GM12878 (cell line): ENCODE measurements around the gene CCNDBP1. TPM values are rescaled to one million over a fixed set of nuclear protein-coding genes. Genes with fewer than 3 reads are reported as not detected.

Experiments
- ATAC-seq: fragments of 200-7000 bp; cut with Tn5 transposase; 3 replicates; pipeline ENCODE4 v1.9.1; 2020; ENCODE audit warnings: mild to moderate bottlenecking, moderate library complexity
- BruUV-seq: library from RNA; stranded (reverse); fragments of 400-500 nt; replicated peaks from 2 replicates; lab custom pipeline; 2021; lab: Mats Ljungman, UMichigan
- CTCF ChIA-PET: fragments of 300-600 bp; sonication (Branson Sonifier 250); formaldehyde crosslinking; extraction: SDS; loops from one replicate; lab custom pipeline; 2021; ENCODE audit warnings: inconsistent platforms; lab: Yijun Ruan, JAX
- POLR2A ChIA-PET: fragments of 350-600 bp; formaldehyde crosslinking; extraction: SDS; loops from one replicate; lab custom pipeline; 2021; ENCODE audit warnings: inconsistent platforms; lab: Charles Lee
- RAD21 ChIA-PET: fragments of 300-600 bp; sonication (Branson Sonifier 250); formaldehyde crosslinking; loops from one replicate; lab custom pipeline; 2023; ENCODE audit warnings: antibody characterized with exemption; ENCODE audit not compliant: unreplicated experiment; lab: Charles Lee
- SMC1A ChIA-PET: fragments of 300-600 bp; sonication (Branson Sonifier 250); formaldehyde crosslinking; loops from one replicate; lab custom pipeline; 2023; ENCODE audit not compliant: unreplicated experiment, uncharacterized antibody; lab: Charles Lee
- DNase-seq: peaks from one replicate; pipeline ENCODE4 v3.0.0-alpha.2; 2011; ENCODE audit warnings: low read depth, low spot score
- FAIRE-seq: peaks from 3 replicates; lab custom pipeline; 2011; peaks lifted over from hg19 to GRCh38; lab: Jason Lieb, UNC
- H2AFZ ChIP-seq: 2 replicates; pipeline ENCODE4 v1.6.0; 2011; ENCODE audit warnings: low read depth, low read length, control low read depth; ENCODE audit not compliant: control insufficient read depth
- H3K27ac ChIP-seq: 2 replicates; pipeline ENCODE4 v1.5.1; 2011; ENCODE audit warnings: control low read depth; ENCODE audit not compliant: control insufficient read depth, insufficient read depth
- H3K27me3 ChIP-seq, 2 experiments: replicated peaks in 1 of 2; 2 replicates each; pipeline versions ENCODE4 v1.6.0 to v1.6.1; 2011; ENCODE audit warnings: low read length in 1 of 2; ENCODE audit not compliant: control insufficient read depth in 2 of 2, insufficient read depth in 2 of 2
- H3K36me3 ChIP-seq, 2 experiments: 2 replicates each; pipeline ENCODE4 v1.5.1; 2011; ENCODE audit warnings: low read length in 1 of 2; ENCODE audit not compliant: control insufficient read depth in 2 of 2, insufficient read depth in 2 of 2
- H3K4me1 ChIP-seq: 2 replicates; pipeline ENCODE4 v1.6.1; 2011; ENCODE audit warnings: mild to moderate bottlenecking, low read length, moderate library complexity, mixed read lengths; ENCODE audit not compliant: control insufficient read depth, insufficient read depth
- H3K4me2 ChIP-seq: 2 replicates; pipeline ENCODE4 v1.6.0; 2011; ENCODE audit warnings: control low read depth; ENCODE audit not compliant: control insufficient read depth, insufficient read depth
- H3K4me3 ChIP-seq: fragments of 200-600 bp; sonication (generic); 2 replicates; pipeline ENCODE4 v1.5.1; 2016
- H3K79me2 ChIP-seq: 2 replicates; pipeline ENCODE4 v1.6.0; 2011; ENCODE audit warnings: low read length; ENCODE audit not compliant: control insufficient read depth, insufficient read depth
- H3K9ac ChIP-seq: 2 replicates; pipeline ENCODE4 v1.8.0; 2011; ENCODE audit warnings: low read length, control low read depth, mixed read lengths; ENCODE audit not compliant: control insufficient read depth, insufficient read depth
- H3K9me3 ChIP-seq: replicated peaks from 3 replicates; pipeline ENCODE4 v1.5.1; 2011; ENCODE audit warnings: mild to moderate bottlenecking, low read length; ENCODE audit not compliant: control insufficient read depth, insufficient read depth
- H4K20me1 ChIP-seq: 2 replicates; pipeline ENCODE4 v1.6.0; 2011; ENCODE audit not compliant: control insufficient read depth, insufficient read depth
- CEBPB ChIP-seq, 2 experiments: fragments of 150-350 bp in 1 of 2; IDR thresholded peaks; 2 replicates each; pipeline ENCODE4 v1.6.1; 2012 to 2014; ENCODE audit warnings: low read depth in 2 of 2, low read length in 2 of 2, borderline replicate concordance in 1 of 2, inconsistent platforms in 1 of 2
- CHD1 ChIP-seq: IDR thresholded peaks from 2 replicates; pipeline ENCODE4 v1.6.1; 2012; ENCODE audit warnings: low read depth, low read length, improper control_type of control experiment
- PRDM15 ChIP-seq: fragments of 450-650 bp; formaldehyde crosslinking; IDR thresholded peaks from 2 replicates; pipeline ENCODE4 v1.4.0; 2020; ENCODE audit warnings: mild to moderate bottlenecking, moderate library complexity
- RAD51 ChIP-seq: fragments of 450-650 bp; IDR thresholded peaks from 2 replicates; pipeline ENCODE4 v1.6.1; 2016; ENCODE audit warnings: moderate library complexity, mild to moderate bottlenecking, inconsistent platforms
- ZBTB11 ChIP-seq: fragments of 450-650 bp; formaldehyde crosslinking; IDR thresholded peaks from 2 replicates; pipeline ENCODE4 v1.5.0; 2022; ENCODE audit warnings: mild to moderate bottlenecking, missing genetic modification characterization
- WGBS: methylation state at CpG from one replicate; pipeline ENCODE4 v1.1.6; 2016; ENCODE audit warnings: low lambda C conversion rate; ENCODE audit not compliant: insufficient replicate concordance, insufficient coverage; ENCODE audit errors: missing lambda C conversion rate; 5-methylcytosine and 5-hydroxymethylcytosine counted together
- in situ Hi-C: fragments of 300-500 bp; cut with MboI; formaldehyde crosslinking; loops from 9 replicates; pipeline ENCODE4 v1.14.3; 2018; ENCODE audit warnings: mixed read lengths
- intact Hi-C: fragments of 100-400 bp; cut with micrococcal nuclease; formaldehyde crosslinking; loops from one replicate; pipeline ENCODE4 v1.14.2; 2022; ENCODE audit not compliant: unreplicated experiment
- polyA plus RNA-seq, 11 experiments: library from polyadenylated mRNA; depleted of rRNA in 4 of 11; unstranded in 6 of 11; stranded (reverse) in 5 of 11; fragments of >200 nt; fragmentation: Nextera tagmentation in 4 of 11; fragmentation: Illumina TruSeq in 1 of 11; extraction: Ambion mirVana in 4 of 11; extraction: Trizol in 1 of 11; gene quantifications; 1 replicate in 1 of 11; 2 replicates in 10 of 11; pipeline versions ENCODE4 v1.2.1 to v1.2.3, GENCODE V29; 2011 to 2016; ENCODE audit warnings: inconsistent platforms in 2 of 11, missing spikeins in 2 of 11, low read depth in 1 of 11
- total RNA-seq, 4 experiments: library from RNA; depleted of rRNA in 3 of 4; stranded (reverse); fragments of >200 nt in 3 of 4; fragmentation: Illumina TruSeq in 1 of 4; extraction: Trizol in 1 of 4; gene quantifications; 2 replicates each; pipeline versions ENCODE4 v1.2.1 to v1.2.3, GENCODE V29; 2013 to 2021
- TF ChIP-seq, protein P1 (sequence below): IDR thresholded peaks from 2 replicates; pipeline ENCODE4 v1.6.1; 2011; ENCODE audit warnings: mild to moderate bottlenecking, low read depth, low read length, moderate library complexity; ENCODE audit not compliant: insufficient replicate concordance

Gene CCNDBP1
- total and polyA plus RNA-seq, 10 of the 15 experiments (the other 5 are each of a cell fraction or from before 2014, with no cell fraction given) = 30.1 to 86.7 (median 42.2) TPM

DNA sequence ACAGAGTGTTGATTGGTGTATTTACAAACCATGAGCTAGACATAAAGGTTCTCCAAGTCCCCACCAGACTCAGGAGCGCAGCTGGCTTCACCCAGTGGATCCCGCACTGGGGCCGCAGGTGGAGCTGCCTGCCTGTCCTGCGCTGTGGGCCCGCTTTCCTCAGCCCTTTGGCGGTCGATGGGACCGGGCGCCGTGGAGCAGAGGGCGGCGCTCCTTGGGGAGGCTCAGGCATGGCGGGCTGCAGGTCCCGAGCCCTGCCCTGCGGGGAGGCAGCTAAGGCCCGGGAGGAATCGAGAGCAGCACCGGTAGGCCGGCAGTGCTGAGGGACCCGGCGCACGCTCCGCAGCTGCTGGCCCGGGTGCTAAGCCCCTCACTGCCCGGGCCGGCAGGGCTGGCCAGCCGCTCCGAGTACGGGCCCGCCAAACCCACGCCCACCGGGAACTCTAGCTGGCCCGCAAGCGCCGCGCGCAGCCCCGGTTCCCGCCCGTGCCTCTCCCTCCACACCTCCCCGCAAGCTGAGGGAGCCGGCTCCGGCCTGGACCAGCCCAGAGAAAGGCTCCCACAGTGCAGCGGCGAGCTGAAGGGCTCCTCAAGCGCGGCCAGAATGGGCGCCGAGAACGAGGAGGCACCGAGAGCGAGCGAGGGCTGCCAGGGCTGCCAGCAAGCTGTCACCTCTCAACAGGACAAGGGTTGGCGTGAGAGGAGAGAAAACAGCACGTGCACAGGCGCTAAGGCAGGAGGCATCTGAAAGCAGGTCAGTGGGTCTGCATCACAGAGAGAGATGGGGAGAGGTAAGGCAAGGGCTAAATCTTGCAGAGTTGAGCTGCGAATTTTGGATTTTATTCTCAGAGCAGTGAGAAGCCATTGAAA is 41.5 kb downstream of the CCNDBP1 start:
- no peak overlapping the region for H2AFZ ChIP-seq
- no peaks in the 10 kb centered on the region for H3K27me3 ChIP-seq
- no peak overlapping the region for H3K27ac ChIP-seq
- no peak overlapping the region for H3K4me3 ChIP-seq
- H3K4me1 ChIP-seq = no peaks in the 10 kb centered on the region
- intact Hi-C loops (no loop called here), in situ Hi-C loops (no loop called here)
- BruUV-seq = no TSS peak
- no peak for ATAC-seq
- H3K36me3 ChIP-seq = no peaks in the 10 kb centered on the region; a peak in 1 of 4 replicates
- FAIRE-seq = no peak
- ChIA-PET CTCF (interaction anchor here (1.1 to 13.4 kb wide), 20 partner anchors 8 to 288 kb away, joined by 3 to 518 read pairs (median 8); partner anchors contain the start of genes CCNDBP1 and TGM5), POLR2A (interaction anchor here (1.2 to 1.8 kb wide), 2 partner anchors 27 to 42 kb away, joined by 3 to 4 read pairs; no protein-coding TSS in a partner anchor), SMC1A (interaction anchor here (0.9 to 12.9 kb wide), 17 partner anchors 10 to 130 kb away, joined by 3 to 311 read pairs (median 13); partner anchors contain the start of gene TGM5), RAD21 (interaction anchor here (0.8 to 9.3 kb wide), 14 partner anchors 10 to 516 kb away, joined by 3 to 255 read pairs (median 8); partner anchors contain the start of gene TGM5)
- DNase-seq = no peak
- no peaks in the 10 kb centered on the region for H3K9me3 ChIP-seq
- H4K20me1 ChIP-seq = no peaks in the 10 kb centered on the region
- H3K4me2 ChIP-seq = no peak overlapping the region
- no peaks in the 10 kb centered on the region for H3K79me2 ChIP-seq
- 88% methylated on average over 47 of the region's 57 CpGs for WGBS
- no peak overlapping the region for H3K9ac ChIP-seq
- TF ChIP-seq CEBPB (IDR thresholded peaks at IDR 0.05; ENCODE audit: borderline replicate concordance in 1 of 2, low read depth in 2 of 2, low read length in 2 of 2) = no peak
- TF ChIP-seq ZBTB11 = no peak
- TF ChIP-seq PRDM15 (CRISPR knock-in tag) = no peak
- TF ChIP-seq RAD51 = no peak
- TF ChIP-seq CHD1 = no peak
- TF ChIP-seq, protein P1, sequence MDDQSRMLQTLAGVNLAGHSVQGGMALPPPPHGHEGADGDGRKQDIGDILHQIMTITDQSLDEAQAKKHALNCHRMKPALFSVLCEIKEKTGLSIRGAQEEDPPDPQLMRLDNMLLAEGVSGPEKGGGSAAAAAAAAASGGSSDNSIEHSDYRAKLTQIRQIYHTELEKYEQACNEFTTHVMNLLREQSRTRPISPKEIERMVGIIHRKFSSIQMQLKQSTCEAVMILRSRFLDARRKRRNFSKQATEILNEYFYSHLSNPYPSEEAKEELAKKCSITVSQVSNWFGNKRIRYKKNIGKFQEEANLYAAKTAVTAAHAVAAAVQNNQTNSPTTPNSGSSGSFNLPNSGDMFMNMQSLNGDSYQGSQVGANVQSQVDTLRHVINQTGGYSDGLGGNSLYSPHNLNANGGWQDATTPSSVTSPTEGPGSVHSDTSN = no peak
